Mucosa of descending colon (tissue), 3 donors: ENCODE measurements around the gene SPACA4. TPM values are rescaled to one million over a fixed set of nuclear protein-coding genes. Genes with fewer than 3 reads are reported as not detected.

Source experiments
- ATAC-seq: fragments of 200-7000 bp; cut with Tn5 transposase; one replicate; pipeline ENCODE4 v1.9.1; 2020; ENCODE audit warnings: mild to moderate bottlenecking, moderate library complexity
- DNase-seq, 3 donors: peaks; one replicate each; pipeline ENCODE4 v3.0.0-alpha.2; 2020
- H3K36me3 ChIP-seq: fragments of 200-600 bp; one replicate; pipeline ENCODE4 v1.8.0; 2021; ENCODE audit warnings: low read depth, mild to moderate bottlenecking
- H3K4me1 ChIP-seq: fragments of 200-600 bp; one replicate; pipeline ENCODE4 v1.8.0; 2021; ENCODE audit warnings: low read depth, mild to moderate bottlenecking
- H3K4me3 ChIP-seq: fragments of 200-600 bp; one replicate; pipeline ENCODE4 v1.8.0; 2021; ENCODE audit warnings: mild to moderate bottlenecking
- H3K9me3 ChIP-seq: fragments of 200-600 bp; one replicate; pipeline ENCODE4 v1.8.0; 2021; ENCODE audit warnings: mild to moderate bottlenecking
- CTCF ChIP-seq: fragments of 200-600 bp; IDR thresholded peaks from one replicate; pipeline ENCODE4 v1.8.0; 2022; ENCODE audit warnings: antibody characterized with exemption, mild to moderate bottlenecking
- intact Hi-C, 2 donors: fragments of 100-400 bp; cut with DNase I in 1 of 2; cut with micrococcal nuclease in 1 of 2; formaldehyde crosslinking; loops; one replicate each; pipeline versions ENCODE4 v1.11.0 to v1.11.1; 2022; cut with DNase I, micrococcal nuclease
- total RNA-seq, 3 donors: library from RNA; stranded (reverse); fragmentation: NEBNext Ultra II Directional in 2 of 3; extraction: Animal tissue kit (Norgen Biotek cat#: 25700) in 2 of 3; gene quantifications; one replicate each; pipeline versions ENCODE4 v1.2.1 to v1.2.4, GENCODE V29; 2021 to 2023
- donor health status: DM: no; HTN: no; CAD: no; lungs with moderate emphysema.
- donor health status: DM: no; HTN: no; CAD: no.
- donor health status: DM: no; HTN: yes; CAD: no.

Gene SPACA4
- total RNA-seq, 3 donors from 2014 or later, result not detected

- intact Hi-C loops, result no loop called here
- no peak for TF ChIP-seq CTCF
- Histone ChIP-seq H3K36me3 (peaks cover 4% of the 10 kb centered on the region), H3K4me1 (peaks cover 51% of the 10 kb centered on the region), H3K9me3 (no peaks in the 10 kb centered on the region), H3K4me3 (peak overlapping the region; percentile 34)
- ATAC-seq (peak; percentile 54), DNase-seq (peak; percentile 73 to 88 (median 86))
These were observed 28.9 kb downstream of the SPACA4 start for GRCh38 chr19:48635263-48635965.

GRCh38 chr19:48635966-48636858, 29.7 kb downstream of the SPACA4 start:
- Histone ChIP-seq H3K4me3 (peak overlapping the region; percentile 34), H3K9me3 (no peaks in the 10 kb centered on the region), H3K36me3 (peaks cover 4% of the 10 kb centered on the region), H3K4me1 (peaks cover 43% of the 10 kb centered on the region)
- peak; percentile 73 to 85 (median 76) for DNase-seq
- no peak for ATAC-seq
- TF ChIP-seq CTCF, result no peak
- intact Hi-C loops, result no loop called here

GRCh38 chr19:48636859-48637448, 30.4 kb downstream of the SPACA4 start, which contains the start of gene DBP:
DBP (minus strand) TSS chr19:48637379; CDS start chr19:48636994, 385 bp downstream.
- Histone ChIP-seq H3K36me3 (peaks cover 4% of the 10 kb centered on the region), H3K4me3 (peak within 1 kb of the TSS; percentile 31), H3K4me1 (peaks cover 40% of the 10 kb centered on the region), H3K9me3 (no peaks in the 10 kb centered on the region)
- DNase-seq (peak in 2 of 3 donors; percentile 79 to 85), ATAC-seq (peak; percentile 5)
- intact Hi-C loops, result no loop called here
- no peak for TF ChIP-seq CTCF

GRCh38 chr19:48637449-48637947, 31.0 kb downstream of the SPACA4 start:
- no peak for TF ChIP-seq CTCF
- ATAC-seq, result peak; percentile 72
- peaks cover 36% of the 10 kb centered on the region for H3K4me1 ChIP-seq

More at GRCh38 chr19:48637449-48637947, 31.0 kb downstream of the SPACA4 start:
- H3K9me3 ChIP-seq, result no peaks in the 10 kb centered on the region
- peak overlapping the region; percentile 31 for H3K4me3 ChIP-seq
- intact Hi-C loops, result no loop called here
- peak; percentile 99 to 100 (median 99) for DNase-seq
- H3K36me3 ChIP-seq, result peaks cover 4% of the 10 kb centered on the region
